Effector CD8-positive, alpha-beta T cell (primary cell): ENCODE results near the gene COPS4.
"Not testable (repeated sequence)": the region's sequence is repeated elsewhere in the genome, so short reads cannot be mapped to it uniquely, and the experiment has no call there.

ENCODE experiments used
- DNase-seq: peaks from one replicate; lab custom pipeline; 2025; lab: John Stamatoyannopoulos, UW
- total RNA-seq, 4 experiments: gene quantifications; one replicate each; lab custom pipeline; 2026; lab: John Stamatoyannopoulos, UW

COPS4 gene
- 30.6 to 42.9 (median 38.0) reads per million in 4 experiments for total RNA-seq

DNA sequence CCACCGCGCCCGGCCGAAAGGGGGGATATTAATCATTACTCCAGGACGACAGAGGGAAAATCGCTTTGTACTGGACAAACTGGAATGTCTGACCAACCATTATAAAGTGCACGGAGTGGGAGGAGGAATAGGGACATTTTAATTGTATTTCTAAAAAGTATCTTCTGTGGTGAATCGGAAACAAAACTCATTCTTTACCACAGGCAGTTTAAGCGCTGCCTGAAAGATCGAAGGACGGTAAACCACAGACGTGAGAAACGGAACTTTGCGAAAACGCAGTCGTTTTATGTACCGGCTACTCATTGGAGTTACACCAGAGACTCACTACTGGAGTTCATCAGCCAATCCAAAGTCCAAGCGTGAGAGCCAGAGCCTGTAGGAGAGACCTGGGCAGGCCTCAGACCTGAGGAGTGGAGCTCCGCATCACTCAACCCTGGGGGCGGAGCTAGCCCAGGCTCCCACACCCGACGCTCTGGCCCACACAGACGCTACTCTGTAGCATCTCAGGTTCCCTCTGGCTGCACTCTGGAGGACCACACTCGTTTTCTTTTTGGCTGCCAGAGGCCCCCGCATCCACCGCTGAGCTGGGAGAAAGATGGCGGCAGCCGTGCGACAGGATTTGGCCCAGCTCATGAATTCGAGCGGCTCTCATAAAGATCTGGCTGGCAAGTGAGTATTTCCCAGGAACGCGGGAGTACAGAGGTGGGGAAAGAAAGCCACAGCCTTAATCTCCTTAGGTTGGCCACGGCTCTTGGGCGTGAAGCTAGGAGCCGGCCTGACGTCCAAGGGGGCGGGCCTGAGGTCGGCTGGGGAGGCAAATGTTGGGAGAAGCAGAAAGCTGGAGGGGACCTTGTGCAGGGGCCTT is at the start of gene COPS4:
TSS of gene COPS4 (plus strand) at position 554 of the 865 bp plus-strand sequence. CDS start at position 596, 42 bp downstream.
- DNase-seq: peak; percentile 87

DNA sequence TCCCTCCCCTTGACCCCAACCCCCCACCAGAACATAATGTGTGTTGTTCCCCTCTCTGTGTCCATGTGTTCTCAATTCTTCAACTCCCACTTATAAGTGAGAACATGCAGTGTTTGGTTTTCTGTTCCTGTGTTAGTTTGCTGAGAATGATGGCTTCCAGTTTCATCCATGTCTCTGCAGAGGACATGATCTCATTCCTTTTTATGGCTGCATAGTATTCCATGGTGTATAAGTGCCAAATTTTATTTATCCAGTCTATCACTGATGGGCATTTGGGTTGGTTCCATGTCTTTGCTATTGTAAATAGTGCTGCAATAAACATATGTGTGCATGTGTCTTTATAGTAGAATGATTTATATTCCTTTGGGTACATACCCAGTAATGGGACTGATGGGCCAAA is 47.5 kb upstream of the COPS4 start:
- DNase-seq: not testable (repeated sequence)

DNA sequence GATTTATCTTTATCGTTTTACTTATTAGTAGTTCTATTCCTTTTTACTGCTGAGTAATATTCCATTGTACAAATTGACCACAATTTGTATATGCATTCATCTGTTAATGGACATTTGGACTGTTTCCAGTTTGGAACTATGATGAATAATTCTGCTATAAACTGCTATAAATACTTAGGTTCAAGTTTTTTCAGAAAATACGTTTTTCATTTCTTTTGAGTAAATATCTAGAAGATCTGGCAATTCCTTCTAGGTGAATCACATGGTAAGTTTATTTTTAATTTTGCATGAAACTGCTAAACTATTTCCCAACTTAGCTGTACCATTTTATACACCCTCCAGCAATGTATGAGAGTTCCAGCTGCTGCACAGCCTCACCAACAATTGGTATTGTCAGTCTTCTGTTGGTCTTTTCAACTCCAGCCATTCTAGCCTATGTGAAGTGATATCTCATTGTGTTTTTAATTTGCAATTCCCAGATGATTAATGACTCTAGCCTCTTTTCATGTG is 46.6 kb upstream of the COPS4 start:
- no peak for DNase-seq

DNA sequence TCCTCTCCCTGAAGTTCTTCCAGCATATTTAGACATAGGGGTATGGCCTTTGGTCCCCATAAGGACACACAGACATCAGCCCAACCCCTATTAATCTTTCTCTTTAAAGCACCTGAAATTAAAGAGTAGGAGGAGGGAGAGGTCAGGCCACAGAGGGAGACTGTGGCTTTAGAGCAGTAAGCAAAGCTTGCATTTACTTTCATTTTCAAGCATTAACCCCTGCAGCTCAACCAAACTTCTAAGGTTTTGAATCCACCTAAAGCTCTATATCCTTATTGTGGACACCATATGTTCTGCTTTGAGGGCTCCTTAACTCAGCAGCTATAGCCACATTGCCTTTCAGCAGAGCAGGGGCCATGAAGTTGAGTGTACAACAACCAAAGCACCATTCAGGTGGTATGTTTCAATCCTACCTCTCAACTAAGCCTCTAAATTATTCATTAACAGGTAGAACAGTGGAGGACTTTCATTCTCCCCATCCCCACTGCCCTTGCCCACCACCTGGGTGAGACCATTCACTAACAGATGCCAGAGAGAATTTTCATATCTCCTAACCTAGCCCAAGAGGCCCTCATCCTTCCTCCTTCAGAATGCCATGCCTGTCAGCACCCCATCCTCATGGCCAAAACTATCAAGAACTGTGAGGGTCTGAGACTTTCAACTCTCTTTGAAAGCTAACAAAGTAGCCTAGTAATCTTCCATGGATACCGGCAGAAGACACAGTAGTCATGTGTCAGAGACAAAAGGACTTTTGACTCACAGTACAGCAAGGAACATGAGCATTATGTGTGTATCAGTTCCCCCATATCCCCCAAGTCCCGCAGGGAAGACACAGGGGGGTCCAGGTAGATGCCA is 45.2 kb upstream of the COPS4 start:
- no peak for DNase-seq

DNA sequence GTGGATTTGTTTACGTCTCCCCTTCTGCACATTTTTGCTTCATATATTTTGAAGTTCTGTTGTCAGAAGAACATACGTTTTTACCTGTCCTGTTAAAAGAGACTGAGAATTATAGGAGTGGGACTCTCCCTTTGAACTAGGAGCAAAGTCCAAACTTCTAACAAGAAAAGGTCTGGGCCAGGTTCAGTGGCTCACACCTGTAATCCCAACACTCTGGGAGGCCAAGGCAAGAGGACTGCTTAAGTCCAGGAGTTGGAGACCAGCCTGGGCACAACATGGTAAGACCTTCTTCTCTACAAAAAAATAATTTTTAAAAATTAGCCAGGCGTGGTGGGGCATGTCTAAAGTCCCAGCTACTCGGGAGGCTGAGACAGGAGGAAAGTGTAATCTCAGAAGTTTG is 40.1 kb upstream of the COPS4 start:
- DNase-seq: no peak

DNA sequence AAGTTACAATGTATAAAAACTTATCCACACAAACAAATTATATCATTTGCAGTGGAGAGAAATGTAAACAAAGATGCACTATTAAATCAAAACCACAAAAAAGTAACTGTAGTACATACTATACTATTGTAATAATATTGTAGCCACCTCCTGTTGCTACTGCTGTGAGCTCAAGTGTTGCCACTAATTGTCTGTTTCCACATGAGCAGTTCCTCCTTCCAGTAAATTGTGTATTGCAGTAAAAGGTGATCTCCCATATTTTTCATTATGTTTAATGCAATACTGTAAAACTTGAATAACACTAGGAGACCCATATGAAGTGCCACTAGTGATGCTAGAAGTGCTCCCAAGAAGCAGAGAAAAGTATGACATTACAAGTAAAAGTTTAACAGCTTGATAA is 36.1 kb upstream of the COPS4 start:
- no peak for DNase-seq

DNA sequence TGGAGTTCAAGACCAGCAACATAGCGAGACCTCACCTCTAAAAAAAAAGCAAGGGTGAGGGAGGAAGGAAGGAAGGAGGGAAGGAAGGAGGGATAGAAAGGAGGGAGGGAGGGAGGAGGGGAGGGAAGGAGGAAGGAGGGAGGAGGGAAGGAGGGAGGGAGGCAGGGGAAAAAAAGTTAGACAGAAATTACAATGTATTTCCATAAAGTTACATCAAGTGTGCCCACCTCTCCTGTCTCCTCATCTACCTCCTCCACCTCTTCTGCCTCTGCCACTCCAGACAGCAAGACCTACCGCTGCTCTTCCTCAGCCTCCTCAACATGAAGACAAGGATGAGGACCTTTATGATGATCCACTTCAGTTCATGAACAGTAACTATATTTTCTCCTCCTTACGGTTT is 32.7 kb upstream of the COPS4 start:
- DNase-seq: no peak

DNA sequence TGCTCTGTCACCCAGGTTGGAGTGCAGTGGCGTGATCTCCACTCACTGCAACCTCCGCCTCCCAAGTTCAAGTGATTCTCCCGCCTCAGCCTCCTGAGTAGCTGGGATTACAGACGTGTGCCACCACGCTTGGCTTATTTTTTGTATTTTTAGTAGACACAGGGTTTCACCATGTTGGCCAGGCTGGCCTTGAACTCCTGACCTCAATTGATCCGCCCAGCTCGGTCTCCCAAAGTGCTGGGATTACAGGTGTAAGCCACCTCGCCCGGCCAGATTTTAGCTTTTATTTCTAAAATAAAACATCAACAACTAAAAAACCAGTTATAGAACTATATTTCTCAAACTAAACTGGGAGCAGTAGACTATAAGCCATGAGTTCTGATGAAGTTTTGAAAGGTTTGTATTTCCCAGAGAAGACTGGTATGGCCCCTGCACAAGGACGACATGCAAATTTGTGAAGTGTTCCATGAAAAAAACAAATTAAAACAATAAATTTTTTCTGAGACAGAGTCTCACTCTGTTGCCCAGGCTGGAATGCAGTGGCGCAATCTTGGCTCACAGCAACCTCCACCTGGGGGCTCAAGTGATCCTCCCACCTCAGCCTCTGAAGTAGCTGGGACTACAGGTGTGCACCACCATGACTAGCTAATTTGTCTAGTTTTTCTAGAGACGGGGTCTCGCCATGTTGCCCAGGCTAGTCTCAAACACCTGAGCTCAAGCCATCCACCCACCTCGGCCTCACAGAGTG is 31.8 kb upstream of the COPS4 start:
- DNase-seq: not testable (repeated sequence)

DNA sequence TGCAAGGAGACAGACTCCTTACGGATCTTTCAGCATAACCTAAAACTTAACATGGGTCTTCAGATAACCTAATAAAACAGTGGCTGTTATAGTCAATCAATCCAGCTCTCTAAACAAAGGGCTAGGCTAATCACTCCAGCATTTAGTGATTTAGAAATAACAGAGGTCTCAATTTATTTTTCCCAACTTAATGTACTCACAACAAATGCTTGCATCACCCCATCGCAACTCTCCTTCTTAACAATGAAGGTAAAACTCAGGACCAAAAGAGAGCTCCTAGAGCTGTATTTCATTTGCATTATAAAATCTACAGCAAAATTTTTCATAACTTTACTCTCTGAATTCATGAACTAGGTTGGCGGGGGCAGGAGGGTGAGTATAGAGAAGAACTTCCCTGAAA is 25.5 kb upstream of the COPS4 start:
- no peak for DNase-seq

DNA sequence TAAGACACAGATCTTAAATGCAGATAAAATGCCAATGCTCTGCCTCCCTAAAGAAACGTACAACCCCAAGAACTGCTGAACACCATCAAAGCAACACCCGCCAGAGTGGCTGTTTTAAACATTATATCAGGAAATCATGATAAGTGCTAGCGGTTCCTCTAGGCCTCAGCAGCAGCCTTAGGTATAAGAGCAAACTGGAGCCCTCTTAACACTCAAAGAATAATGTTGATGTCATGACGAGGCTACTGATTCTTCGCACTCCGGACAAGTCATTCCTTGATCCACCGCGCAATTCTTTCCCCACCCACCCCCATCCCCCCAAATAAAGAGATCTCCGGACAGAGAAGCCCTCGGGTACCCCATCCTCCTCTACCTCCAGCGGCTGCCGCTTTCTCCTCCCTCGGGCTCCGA is 24.9 kb upstream of the COPS4 start:
- DNase-seq: no peak

DNA sequence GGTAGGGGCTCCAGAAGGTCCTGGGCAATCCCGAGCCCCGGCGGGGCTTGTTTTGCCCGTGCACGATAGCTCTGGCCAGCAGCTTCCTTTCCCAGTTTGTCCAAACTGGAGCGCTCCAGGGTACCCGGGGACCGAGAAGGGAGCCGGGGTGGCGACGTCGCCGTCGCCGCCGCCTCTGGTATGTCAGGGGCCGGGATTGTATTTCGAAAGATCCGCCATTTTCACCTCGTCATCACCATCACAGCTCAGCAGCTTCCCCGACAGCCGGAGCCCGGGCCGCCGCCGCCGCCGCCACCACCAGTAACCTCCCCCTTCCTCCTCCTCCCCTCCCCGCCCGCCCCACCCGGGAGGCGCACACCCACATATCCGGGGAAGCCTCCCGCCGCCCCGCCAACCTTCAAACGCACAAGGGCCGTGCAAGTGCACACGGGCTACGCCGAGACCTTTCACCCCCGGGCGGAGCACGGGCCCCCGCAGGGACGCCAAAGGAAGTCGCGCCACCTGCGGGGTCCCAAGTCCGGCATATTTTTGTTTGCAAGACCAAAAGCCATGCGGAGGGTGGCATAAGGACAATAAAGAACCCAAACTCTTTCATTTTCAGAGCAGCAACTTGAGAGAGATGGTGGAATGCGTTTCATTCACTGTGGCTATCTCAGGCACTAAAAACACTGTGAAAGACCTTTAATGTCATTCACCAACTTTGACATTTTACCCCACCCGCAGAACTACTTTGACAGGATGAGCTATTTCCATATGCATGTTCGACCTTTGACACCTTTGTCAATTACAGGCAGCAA is 24.3 kb upstream of the COPS4 start, which contains the start of gene LIN54:
TSS of gene LIN54 (minus strand) at position 302 of the 797 bp plus-strand sequence. CDS start 25,979 bp downstream, outside the sequence.
- peak; percentile 76 for DNase-seq

DNA sequence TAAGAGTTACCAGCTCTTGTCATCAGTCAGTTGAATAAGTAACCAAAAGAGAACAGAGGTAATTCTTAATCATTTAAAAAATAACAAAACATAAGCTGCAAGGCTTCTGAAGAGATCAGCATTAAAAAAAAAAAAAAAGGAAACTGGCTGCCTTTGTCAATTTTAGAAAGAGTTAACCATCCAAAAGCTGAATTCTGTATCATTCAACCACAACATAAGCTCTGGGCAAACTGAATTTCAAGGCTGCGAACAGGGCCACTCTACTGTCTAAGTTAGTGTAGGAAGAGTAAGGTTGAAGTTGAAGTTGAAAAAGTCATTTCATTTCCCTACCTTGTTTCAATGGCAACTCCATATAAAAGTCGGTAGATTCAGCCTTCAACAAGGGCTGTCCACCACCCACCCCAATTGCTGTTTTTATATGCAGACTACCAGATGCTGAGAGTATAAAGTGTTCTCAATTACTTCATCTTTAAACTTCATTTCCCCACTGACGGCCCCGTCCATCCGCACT is 23.2 kb upstream of the COPS4 start:
- DNase-seq: no peak

DNA sequence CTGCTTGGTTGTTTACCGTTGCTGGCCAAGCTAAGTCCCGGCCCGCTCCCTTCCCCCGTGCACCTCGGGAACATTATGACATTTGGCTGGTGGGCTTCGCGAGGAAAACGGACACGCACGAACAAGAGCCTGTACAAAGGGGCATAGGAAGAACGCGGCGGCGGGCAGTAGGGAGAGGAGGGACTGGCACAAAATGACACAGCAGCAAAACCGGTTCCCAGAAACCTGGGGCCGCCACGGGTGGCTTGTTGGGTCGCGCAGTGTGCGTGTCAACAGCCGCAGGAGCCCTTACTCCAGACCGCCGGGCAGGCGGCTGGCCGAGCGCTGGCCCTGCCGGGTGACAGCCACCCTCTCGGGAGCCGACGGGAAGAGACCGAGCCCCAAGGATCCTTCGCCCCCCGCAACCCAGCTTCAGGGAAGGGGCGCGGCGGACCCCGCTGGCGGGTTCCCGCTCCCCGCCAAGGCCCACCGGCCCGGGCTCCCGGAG is 22.7 kb upstream of the COPS4 start:
- DNase-seq: peak; percentile 2

DNA sequence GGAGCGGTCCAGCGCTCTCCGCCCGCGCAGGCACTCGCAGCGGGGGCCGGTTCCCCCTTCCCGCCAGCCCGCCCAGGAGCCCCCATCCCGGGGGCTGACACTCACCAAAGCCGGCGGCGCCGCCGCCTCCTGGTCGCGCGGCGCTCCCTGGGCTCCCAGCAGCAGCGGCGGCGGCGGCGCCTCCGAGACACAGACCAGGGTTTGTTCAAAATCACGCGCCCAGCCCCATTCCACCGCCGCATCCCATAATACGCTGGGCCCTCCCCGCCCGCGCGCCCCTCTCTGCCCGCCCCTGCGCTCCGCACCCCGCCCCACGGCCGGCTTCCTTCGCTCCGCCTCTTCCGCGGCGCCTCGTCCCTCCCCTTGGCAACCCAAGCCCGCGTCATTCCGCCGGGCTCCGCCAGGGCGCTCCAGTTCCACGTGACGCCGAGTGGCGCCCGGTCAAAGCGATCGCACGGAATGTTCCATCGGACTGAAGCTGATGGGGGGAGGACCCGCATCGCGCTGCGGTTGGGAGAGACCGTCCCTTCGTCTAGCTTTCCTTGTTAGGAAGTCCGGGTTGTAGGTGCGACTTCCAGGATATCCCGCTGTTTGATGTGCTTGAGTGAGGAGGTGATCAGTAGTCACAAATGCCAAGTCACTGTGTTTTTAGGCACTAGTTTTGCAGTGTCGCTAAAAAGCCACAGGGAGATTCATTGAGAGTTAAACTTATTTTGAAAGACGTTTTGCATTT is 22.1 kb upstream of the COPS4 start:
- DNase-seq: peak; percentile 94

DNA sequence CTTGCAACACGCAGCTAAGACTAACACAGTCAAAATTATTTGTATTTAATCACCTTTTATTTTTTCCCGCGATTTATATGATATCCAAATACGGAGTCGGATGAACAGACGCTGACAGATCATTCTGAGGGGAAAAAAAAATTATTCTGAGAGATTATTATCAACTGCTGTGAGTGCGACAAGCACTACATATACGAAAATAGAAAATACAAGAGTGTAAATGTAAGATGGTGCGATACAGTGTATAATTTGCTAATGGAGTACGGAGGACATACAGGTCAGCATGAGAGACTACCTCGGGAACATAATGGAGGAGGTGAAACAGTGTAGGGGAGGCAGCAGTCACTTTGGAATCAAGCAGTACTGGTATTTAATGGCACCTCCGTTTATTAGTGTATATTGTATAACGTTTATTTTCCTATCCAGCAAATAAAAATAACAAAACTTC is 21.5 kb upstream of the COPS4 start:
- DNase-seq: no peak

DNA sequence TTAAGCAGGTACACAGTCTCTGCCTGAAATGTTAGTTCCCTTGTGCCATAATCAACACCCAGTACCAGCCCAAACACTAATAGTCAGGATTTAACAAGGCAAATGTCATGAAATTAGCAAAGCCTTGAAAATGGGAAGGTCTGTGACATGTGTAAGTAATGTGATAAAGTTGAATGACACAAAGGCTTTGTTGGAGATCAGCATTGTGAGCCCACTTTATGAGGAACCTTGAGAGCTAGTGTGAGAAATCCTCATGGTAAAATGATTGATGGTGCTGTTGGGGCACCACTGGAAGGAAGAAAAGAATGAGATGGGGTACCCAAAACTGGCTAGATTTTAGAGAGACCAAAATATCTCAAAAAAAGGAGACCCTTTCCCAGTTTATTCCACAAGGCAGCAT is 21.1 kb upstream of the COPS4 start:
- DNase-seq: no peak

DNA sequence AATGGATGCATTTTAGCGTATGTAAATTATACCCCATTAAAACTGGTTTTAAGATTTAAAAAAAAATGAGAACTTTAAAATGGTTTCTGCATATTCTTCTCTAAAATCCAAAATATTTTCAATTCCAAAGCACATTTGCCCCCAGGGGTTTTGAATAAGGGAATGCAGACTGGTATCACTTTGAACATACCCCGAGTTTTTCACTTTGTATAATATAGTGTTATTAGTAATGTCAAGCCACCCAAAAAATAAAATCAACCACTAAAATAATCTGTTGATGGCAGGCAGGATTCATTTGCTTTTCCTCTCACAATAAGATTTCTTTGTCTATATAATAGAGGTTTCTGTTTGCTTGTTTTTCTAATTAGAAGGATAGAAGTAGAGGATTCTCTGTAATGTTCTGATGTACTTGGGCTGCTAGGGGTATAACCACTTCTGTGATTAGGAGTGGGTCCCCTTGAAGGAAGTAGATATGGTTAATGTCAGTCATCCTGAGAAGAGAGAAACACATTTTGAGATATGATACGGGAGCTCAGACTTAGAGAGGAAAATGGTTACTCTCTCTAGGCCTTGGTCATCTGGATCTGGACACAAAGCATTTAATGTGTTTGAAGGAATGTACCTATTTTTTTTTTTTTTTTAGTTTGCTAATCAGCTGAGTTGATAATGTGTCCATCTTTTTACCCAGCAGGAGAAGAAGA is 15.0 kb upstream of the COPS4 start:
- DNase-seq: no peak

DNA sequence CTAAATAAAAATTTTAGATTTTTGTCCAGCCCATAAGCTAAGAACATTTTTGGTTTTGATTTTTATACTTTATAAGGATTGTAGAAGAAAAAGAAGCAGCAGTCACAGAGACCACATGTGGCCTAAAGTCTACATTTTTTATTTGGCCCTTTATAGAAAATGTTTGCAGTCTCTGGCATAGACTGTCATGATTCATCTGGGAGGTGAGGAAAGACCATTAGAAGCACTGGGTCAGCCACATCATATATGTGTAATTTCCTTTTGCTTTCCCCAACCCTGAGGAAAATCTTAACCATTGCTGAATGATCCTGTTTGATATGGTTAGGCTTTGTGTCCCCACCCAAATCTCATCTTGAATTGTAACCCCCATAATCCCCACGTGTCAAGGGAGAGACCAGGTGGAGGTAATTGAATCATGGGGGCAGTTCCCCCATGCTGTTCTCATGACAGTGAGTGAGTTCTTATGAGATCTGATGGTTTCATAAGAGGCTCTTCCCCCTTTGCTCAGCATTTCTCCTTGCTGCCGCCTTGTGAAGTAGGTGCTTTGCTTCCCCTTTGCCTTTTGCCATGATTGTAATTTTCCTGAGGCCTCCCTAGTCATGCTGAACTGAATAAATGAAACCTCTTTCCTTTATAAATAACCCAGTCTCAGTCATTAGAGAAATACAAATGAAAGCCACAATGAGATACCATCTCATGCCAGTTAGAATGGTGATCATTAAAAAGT is 12.1 kb upstream of the COPS4 start:
- DNase-seq: no peak
